Retina (tissue), 1 donor: Measurements from ENCODE around the gene MINDY2.

ENCODE experiments used
- DNase-seq: peaks from one replicate; pipeline ENCODE4 v3.0.0-alpha.2; 2016

MINDY2 gene

DNA sequence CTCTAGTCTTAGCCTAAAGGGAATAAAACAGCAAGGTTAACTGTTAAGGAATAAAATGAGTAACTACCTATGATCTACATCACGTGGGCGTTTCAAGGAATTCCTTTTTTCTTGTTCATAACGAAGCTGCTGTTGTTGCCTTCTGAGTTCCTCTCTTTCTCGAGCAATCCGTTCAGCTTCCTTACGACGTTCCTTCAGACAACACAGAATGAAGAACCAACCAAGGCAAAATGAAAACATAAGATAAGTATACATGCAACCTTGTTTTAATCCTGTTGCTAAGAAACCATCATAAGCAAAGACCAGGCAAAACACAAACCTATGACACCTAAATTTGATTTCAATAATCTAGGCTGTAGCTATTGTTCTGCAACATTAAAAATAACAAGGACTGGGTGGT, 118.3 kb downstream of the MINDY2 start:
- DNase-seq, result no peak

DNA sequence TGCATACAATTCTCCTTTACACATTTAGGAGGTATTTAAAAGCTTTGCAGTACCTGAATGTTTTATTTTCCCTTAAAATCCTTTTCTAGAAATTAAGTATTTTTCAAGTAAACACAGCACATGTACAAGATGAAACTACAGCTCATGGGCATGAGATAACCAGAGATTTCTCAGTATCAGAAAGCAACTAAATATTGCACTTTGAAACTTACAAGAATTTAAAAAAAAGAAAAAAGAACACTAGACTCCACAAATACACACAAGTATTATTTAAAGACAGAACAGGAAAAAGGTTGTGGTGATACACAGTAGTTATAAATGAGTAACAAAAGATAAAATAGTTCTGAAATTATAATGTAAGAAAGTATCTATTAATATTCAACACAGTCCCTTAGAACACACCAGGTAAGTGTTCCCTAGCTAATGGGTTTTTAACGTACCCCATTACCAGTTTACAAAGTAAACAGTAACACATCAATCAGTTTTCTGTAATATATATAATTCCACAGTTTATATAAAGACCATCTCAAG, 127.1 kb downstream of the MINDY2 start:
- no peak for DNase-seq

DNA sequence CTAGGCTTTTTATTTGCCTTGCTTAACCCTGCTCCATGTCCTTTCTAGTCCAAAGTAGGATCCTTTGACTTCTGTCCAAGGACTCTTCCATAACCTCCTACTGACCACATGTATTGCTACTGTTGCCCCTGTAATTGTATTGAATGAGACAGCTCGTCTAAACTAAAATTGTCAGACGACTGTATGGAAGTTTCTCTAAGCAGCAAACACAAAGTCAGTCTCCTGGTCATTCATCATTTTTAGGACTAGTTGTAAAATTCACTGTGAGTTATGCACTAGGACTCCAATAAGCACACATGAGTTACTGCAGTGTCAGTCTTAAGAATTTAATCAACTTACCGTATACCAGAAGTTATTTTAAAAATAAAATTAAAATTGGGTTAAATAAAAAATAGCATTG, 129.5 kb downstream of the MINDY2 start:
- no peak for DNase-seq

DNA sequence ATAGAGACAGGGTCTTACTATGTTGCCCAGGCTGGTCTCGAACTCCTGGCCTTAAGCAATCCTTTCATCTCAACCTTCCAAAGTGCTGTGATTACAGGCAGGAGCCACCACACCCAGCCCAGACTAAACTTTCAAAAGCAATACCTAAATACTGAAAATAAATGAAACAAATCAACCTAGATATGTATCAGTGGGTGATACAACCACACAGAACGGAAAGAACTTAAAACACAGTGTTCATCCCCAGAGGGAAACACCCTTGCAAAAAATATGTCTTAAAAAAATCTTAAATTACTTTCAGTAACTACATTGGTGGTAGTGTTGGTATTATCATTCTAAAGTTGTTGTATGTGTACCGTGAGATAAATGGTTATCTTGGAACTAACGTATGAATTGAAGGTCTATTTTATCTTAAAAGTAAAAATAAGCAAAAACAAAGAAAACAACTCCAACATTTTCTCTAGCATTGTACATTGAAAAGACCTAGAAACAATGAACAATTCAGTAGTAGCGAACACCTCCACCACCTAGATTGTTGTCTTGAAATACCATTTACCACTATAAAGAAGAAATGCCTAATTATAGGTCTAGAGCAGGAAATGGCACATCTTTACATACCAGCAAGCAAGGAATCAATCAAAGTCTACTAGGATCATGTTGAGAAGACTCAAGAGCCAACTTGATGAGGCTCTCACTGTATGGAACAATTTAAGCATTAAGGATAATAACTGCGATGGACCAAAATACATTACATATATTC, 137.6 kb downstream of the MINDY2 start:
- DNase-seq, result no peak

DNA sequence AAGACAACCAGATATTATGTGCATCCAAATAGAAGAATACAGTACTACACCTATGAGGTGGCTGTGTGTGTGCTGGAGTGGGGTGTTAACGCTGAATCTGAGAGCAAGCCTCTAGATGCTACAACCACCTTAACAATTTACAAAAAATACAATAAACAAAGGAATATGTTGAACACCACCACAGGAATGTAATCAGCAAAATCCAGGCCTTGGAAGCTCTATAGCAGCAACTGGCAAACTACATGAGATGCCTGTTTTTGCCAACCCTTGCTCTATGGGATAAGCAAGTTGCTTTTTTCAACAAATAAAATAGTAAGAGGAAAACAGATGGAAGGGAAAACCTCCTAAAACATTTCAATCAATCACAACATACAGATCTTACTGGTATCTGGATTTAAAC, 138.5 kb downstream of the MINDY2 start:
- no peak for DNase-seq

DNA sequence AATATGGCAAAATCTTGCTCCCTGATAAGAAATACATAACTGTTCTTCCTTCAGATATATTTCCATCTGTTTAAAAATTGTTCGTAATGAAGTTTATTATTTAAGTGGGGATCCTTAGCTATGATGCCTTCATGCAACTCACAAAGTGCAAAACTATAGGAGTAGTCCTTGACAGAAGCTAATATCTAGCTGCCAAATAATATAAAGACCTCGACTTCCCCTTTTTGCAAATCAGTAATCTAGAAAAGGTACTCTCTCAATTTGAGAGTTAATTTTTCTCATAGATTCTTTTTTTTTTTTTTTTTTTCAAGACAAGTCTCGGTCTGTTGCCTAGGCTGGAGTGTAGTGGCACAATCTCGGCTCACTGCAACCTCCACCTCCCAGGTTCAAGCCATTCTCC, 139.4 kb downstream of the MINDY2 start:
- no peak for DNase-seq
